GM23248 (cell line): Measurements from ENCODE around the gene FKBP5.

Experiments
- EZH2 ChIP-seq: fragments of 200-600 bp; sonication (generic); IDR thresholded peaks from 2 replicates; pipeline ENCODE4 v1.6.1; 2018; ENCODE audit warnings: antibody characterized with exemption, mild to moderate bottlenecking; ENCODE audit not compliant: insufficient read depth, poor library complexity, severe bottlenecking
- EZH2phosphoT487 ChIP-seq: fragments of 200-600 bp; sonication (generic); IDR thresholded peaks from 2 replicates; pipeline ENCODE4 v1.6.1; 2018; ENCODE audit warnings: antibody characterized with exemption, moderate library complexity, mild to moderate bottlenecking, low read depth; ENCODE audit not compliant: insufficient read depth

- TF ChIP-seq EZH2phosphoT487: no peak
- no peak for TF ChIP-seq EZH2
Observed at GRCh38 chr6:35550437-35550836, 138.3 kb downstream of the FKBP5 start.
